GM10847 (cell line): ENCODE measurements around the gene F2.

Experiments used
- POLR2A ChIP-seq: IDR thresholded peaks from 2 replicates; pipeline ENCODE4 v1.6.1; 2011; ENCODE audit not compliant: insufficient read length; ENCODE audit errors: extremely low read depth

Gene F2

DNA sequence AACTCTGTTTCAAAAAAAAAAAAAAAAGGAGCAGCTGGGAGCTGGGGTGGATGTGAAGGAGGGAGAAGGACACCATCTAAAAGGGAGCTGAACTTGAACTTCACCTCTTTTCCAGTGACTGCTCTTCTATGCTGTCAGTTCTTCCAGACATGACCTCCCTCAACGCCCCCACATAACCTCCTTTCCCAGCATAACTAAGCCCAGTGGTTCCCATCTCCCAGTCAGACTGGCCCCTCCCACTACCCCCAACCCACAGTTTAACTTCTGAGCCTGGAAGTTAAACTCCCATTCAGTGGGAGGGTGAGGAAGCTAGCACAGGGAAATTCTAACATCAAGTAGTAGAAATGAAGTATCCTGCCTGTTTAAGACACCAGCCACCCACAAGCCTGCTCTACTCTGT lies 20.4 kb upstream of the F2 start:
- TF ChIP-seq POLR2A: no peak

- TF ChIP-seq POLR2A: peak; percentile 83
Observed at GRCh38 chr11:46700241-46701077, 18.6 kb upstream of the F2 start, which contains the start of the genes ARHGAP1 and ZNF408. Gene ARHGAP1, minus strand, starts transcription at chr11:46700619. Its CDS starts 4,512 bp downstream, at chr11:46696107. Gene ZNF408, plus strand, starts transcription at chr11:46701031. Its CDS starts 17 bp downstream, at chr11:46701048.

DNA sequence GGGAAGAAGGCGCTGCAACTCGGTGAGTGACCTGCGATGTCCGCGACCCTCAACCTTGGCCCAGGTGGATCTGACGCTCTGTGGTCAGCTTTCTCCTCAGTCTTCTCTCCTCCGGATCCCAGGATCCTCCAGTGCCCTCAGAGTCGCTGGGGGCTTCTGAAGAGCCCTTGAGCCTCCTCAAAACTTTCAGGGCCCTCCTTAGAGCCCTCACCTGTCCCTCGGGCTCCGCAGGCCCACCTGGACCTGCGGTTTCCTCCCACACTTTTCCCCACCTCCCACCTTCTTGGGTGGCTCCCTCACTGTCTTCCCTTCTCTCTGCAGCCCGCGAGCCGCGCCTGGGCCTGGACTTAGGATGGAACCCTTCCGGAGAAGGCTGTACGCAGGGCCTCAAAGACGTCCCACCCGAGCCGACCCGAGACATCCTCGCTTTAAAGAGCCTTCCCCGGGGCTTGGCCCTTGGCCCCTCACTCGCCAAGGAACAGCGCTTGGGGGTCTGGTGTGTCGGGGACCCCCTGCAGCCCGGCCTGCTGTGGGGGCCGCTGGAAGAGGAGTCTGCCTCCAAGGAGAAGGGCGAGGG lies 17.8 kb upstream of the F2 start:
- TF ChIP-seq POLR2A: peak; percentile 55

- TF ChIP-seq POLR2A: no peak
Observed at GRCh38 chr11:46705070-46705688, 13.8 kb upstream of the F2 start.

DNA sequence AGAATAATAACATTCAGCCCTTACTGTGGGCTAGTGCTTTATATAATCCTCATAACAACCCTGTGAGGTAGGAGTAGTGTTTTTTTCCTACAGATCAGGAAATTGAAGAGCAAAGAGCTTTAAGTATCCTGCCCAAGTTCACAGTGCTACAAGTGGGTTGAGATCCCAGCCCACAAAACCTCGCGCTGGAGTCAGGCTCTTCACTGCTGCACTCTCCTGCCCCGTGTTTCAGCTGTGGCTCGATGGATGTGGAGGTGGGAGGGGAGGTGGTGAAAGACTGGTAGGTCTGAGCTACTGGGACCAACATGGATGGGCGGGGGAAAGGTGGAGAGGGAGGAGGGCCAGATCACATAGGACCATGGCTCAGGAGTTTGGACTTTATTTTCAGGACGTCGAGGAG lies 12.1 kb upstream of the F2 start:
- no peak for TF ChIP-seq POLR2A

DNA sequence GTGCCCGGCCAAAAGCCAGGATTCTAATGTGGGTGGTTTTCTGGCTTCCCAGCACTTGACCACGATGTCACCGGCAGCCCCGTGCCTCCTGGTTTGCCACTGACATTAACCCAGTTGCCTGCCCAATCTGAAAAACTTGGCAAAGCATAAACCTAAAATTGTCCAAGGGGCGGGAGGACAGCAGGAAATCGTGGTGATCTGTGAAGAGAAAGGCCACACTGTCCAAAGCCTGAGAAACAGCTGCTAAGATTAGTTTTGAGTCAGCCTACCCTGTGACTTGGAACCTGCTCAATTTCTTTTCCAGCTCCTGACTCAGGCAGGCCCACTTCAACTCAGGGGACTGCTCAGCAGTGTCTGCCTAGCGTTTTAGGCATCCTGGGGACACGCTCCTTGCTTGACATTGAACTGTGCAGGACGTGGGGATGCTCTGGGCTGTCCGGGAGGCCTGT lies 8.2 kb upstream of the F2 start:
- TF ChIP-seq POLR2A: no peak

GRCh38 chr11:46711303-46711702 lies 7.7 kb upstream of the F2 start:
- no peak for TF ChIP-seq POLR2A

DNA sequence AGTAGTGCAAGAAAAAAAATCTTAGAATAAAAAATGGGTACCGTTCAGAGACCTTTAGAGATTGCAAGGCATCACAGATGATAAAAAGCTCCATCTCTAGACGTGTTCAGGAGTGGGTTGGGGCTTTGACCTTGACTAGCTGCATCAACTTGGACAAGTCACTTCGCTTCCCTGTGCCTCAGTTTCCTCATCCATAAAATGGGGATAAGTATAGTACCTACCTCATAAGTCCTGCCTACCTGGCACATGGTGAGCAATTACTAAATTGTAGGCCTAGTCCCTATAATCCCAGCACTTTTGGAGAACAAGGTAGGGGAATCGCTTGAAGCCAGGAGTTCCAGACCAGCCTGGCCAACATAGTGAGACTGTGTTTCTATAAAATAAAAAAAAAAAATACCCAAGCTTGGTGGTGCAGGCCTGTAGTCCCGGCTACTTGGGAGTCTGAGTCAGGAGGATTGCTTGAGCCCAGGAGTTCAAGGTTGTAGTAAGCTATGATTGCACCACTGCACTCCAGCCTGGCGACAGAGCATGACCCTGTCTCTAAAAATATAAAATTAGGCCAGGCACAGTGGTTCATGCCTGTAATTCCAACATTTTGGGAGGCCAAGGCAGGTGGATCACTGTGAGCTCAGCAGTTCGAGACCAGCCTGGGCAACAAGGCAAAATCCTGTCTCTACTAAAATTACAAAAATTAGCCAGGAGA lies 6.0 kb upstream of the F2 start:
- TF ChIP-seq POLR2A: no peak

GRCh38 chr11:46718155-46719019 lies 626 bp upstream of the F2 start:
- no peak for TF ChIP-seq POLR2A

DNA sequence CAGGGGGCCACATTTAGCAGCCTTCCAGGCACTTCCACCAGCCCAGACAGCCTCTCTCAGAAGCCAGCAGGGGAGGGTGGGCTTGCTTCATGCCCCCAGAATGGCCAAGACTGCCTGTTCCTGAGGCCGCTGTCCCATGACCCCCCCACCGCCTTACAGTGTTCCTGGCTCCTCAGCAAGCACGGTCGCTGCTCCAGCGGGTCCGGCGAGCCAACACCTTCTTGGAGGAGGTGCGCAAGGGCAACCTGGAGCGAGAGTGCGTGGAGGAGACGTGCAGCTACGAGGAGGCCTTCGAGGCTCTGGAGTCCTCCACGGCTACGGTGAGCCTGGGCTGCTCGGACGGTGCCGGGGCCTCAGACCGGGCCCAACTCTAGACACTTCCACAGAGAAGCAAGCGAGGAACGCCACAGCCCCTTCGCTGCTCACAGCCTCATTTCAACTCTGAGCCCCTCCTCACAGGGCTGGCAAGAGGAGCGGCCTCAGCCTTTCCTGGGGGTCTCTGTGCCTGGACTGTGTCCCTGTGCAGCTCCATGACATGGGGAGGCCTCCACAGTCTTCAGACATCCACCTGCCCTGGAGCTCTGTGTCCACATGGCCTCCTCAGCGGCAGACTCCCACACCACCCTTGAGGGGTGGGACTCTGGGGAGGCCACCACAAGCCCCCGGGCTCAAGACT lies 668 bp downstream of the F2 start:
- TF ChIP-seq POLR2A: no peak

DNA sequence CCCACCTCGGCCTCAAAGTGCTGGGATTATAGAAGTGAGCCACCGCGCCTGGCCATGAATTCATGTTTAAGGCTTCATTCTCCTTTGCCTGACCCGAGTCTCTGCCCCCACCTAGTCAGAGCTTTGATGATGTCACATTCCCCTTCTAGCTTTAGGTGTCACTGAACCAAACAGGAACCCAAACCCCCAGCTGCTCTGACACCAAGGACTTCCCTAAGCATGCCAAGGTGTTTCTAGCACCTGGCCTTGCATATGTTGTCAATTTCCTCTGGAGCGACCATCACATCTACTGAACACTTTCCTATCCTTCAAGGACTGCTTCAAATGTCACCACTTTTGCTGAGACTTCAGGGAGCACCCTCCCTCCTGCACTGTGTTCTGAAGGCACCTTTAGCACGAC lies 2.3 kb downstream of the F2 start:
- no peak for TF ChIP-seq POLR2A

DNA sequence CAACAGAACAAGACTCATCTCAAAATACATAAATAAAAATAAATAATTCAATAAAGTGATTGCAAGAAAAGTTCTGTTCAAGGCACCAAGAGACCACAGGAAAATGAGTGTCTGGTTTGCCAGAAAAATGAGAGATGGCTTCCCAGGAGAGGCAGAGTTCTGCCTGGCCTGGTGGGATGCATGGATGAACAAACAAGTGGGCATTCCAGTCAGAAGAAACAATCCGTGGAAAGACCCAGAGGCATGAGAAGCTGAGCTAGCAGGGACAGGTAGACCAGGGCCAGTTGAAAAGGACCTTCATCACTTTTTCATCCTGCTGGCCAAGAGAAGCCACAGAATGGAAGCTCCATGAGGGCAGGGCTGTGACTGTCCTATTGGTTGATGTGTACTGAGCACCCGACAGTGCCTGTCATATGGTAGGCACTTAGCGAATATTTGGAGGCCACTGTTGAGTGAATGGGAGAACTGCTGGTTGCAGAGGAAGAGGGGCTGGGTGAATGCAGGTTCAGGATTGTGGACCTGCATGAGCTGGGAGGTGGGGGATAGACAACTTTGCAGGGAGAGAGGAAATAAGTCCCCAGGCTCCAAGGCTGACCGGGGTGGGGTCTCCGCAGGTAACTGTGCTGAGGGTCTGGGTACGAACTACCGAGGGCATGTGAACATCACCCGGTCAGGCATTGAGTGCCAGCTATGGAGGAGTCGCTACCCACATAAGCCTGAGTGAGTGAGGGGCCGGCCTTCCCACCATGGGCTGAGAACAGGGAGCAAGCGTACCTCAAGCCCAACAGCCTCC lies 3.7 kb downstream of the F2 start:
- no peak for TF ChIP-seq POLR2A

- TF ChIP-seq POLR2A: no peak
Observed at GRCh38 chr11:46723359-46723680, 4.3 kb downstream of the F2 start.
